Measurements from ENCODE around the gene TBR1. TPM values are rescaled to one million over a fixed set of nuclear protein-coding genes. Genes with fewer than 3 reads are reported as not detected.

TBR1 gene
- total and polyA plus RNA-seq, 2 experiments from 2014 or later: not detected

- no peak for ATAC-seq
- no peaks in the 10 kb centered on the region for H3F3A ChIP-seq (replicated peaks; ENCODE audit: low read depth)
- TF ChIP-seq EZH2 (IDR thresholded peaks at IDR 0.05; ENCODE audit: low read depth, unreplicated experiment) (no peak), CTCF (conservative IDR thresholded peaks at IDR 0.05; ENCODE audit: low read depth in 2 of 2) (no peak), STAT1 (IDR thresholded peaks at IDR 0.05; ENCODE audit: unreplicated experiment) (no peak), ETS1 (IDR thresholded peaks at IDR 0.05) (no peak), JUNB (IDR thresholded peaks at IDR 0.05; ENCODE audit: unreplicated experiment) (no peak), ZNF462 (CRISPR knock-in tag; IDR thresholded peaks at IDR 0.05) (no peak), POLR2AphosphoS5 (IDR thresholded peaks at IDR 0.05; ENCODE audit: low read depth) (no peak), ZNF114 (CRISPR knock-in tag; IDR thresholded peaks at IDR 0.05) (no peak), CREB1 (CRISPR knock-in tag; IDR thresholded peaks at IDR 0.05; ENCODE audit: low read depth) (no peak), NANOG (IDR thresholded peaks at IDR 0.05; ENCODE audit: borderline replicate concordance) (no peak), EZH2phosphoT487 (IDR thresholded peaks at IDR 0.05; ENCODE audit: unreplicated experiment) (no peak), REST (IDR thresholded peaks at IDR 0.05; ENCODE audit: unreplicated experiment) (no peak), ZNF331 (CRISPR knock-in tag; IDR thresholded peaks at IDR 0.05; ENCODE audit: low read depth) (no peak)
- no peak for DNase-seq (ENCODE audit: low spot score)
- H3K27ac Mint-ChIP-seq: no peak overlapping the region
- no peaks in the 10 kb centered on the region for H3K4me1 ChIP-seq (ENCODE audit: insufficient read depth)
- H3K27me3 Mint-ChIP-seq (ENCODE audit: insufficient read depth, low read depth, poor library complexity): peaks cover 2% of the 10 kb centered on the region
- no peaks in the 10 kb centered on the region for H3K27me3 ChIP-seq (ENCODE audit: insufficient read depth)
- no peak overlapping the region for H3K4me2 ChIP-seq
- H4K20me1 ChIP-seq (replicated peaks; ENCODE audit: insufficient read depth): no peaks in the 10 kb centered on the region
- H3K36me3 Mint-ChIP-seq (ENCODE audit: low read depth): peaks cover 9% of the 10 kb centered on the region; the same call in 2 of the 3 replicates
- H3K4me3 Mint-ChIP-seq: no peak overlapping the region
- H3K9me3 Mint-ChIP-seq: no peaks in the 10 kb centered on the region
- no peaks in the 10 kb centered on the region for H3K79me2 ChIP-seq (replicated peaks; ENCODE audit: insufficient read depth)
- no peaks in the 10 kb centered on the region; the same call in 1 of the 2 replicates for H3K36me3 ChIP-seq (ENCODE audit: insufficient read depth)
- no peak overlapping the region for H2AFZ ChIP-seq
- no peaks in the 10 kb centered on the region for H3K9me2 ChIP-seq (ENCODE audit: insufficient read depth)
- no peaks in the 10 kb centered on the region for H3K4me1 Mint-ChIP-seq
- no peak overlapping the region for H3K27ac ChIP-seq (ENCODE audit: low read depth)
- no peak overlapping the region for H3K4me3 ChIP-seq
Observed at GRCh38 chr2:161402297-161402696, 13.8 kb upstream of the TBR1 start.

All from GM23338 (cell line).